Osteoblast (primary cell): ENCODE data around the gene FHIT. TPM values are rescaled to one million over a fixed set of nuclear protein-coding genes. Genes with fewer than 3 reads are reported as not detected.

Source experiments
- DNase-seq: peaks from one replicate; pipeline ENCODE4 v3.0.0; 2011; ENCODE audit warnings: low spot score, mixed read lengths; ENCODE audit not compliant: insufficient read length; ENCODE audit errors: missing footprints
- H2AFZ ChIP-seq: 2 replicates; pipeline ENCODE4 v1.6.0; 2011; ENCODE audit warnings: mild to moderate bottlenecking, low read length
- H3K27ac ChIP-seq: 2 replicates; pipeline ENCODE4 v1.5.1; 2011; ENCODE audit warnings: mild to moderate bottlenecking, low read depth, low read length, moderate library complexity
- H3K27me3 ChIP-seq: 2 replicates; pipeline ENCODE4 v1.6.0; 2012; ENCODE audit warnings: mild to moderate bottlenecking, control low read depth, inconsistent platforms, low read length, moderate library complexity; ENCODE audit not compliant: insufficient read depth
- H3K36me3 ChIP-seq: 2 replicates; pipeline ENCODE4 v1.5.1; 2011; ENCODE audit warnings: mild to moderate bottlenecking, low read length, control low read depth, moderate library complexity; ENCODE audit not compliant: insufficient read depth
- H3K4me1 ChIP-seq: 2 replicates; pipeline ENCODE4 v1.5.1; 2011; ENCODE audit warnings: mild to moderate bottlenecking, low read length, control low read depth, moderate library complexity; ENCODE audit not compliant: insufficient read depth
- H3K4me2 ChIP-seq: 2 replicates; pipeline ENCODE4 v1.6.0; 2011; ENCODE audit warnings: mild to moderate bottlenecking, low read length; ENCODE audit not compliant: insufficient read depth
- H3K4me3 ChIP-seq: fragments of 200-600 bp; sonication (generic); 3 replicates; pipeline ENCODE4 v1.5.1; 2012; ENCODE audit warnings: mild to moderate bottlenecking, low read length, inconsistent platforms; ENCODE audit not compliant: insufficient read depth
- H3K79me2 ChIP-seq: 2 replicates; pipeline ENCODE4 v1.6.0; 2012; ENCODE audit warnings: mild to moderate bottlenecking, low read length, control low read depth, inconsistent platforms; ENCODE audit not compliant: insufficient read depth
- H3K9me3 ChIP-seq: 2 replicates; pipeline ENCODE4 v1.5.1; 2011; ENCODE audit warnings: low read depth, low read length, control low read depth
- H4K20me1 ChIP-seq: 2 replicates; pipeline ENCODE4 v1.6.0; 2012; ENCODE audit warnings: mild to moderate bottlenecking, low read length, control low read depth; ENCODE audit not compliant: insufficient read depth
- CTCF ChIP-seq: IDR thresholded peaks from 2 replicates; pipeline ENCODE4 v1.5.1; 2011; ENCODE audit warnings: mild to moderate bottlenecking, low read depth, low read length, moderate library complexity; ENCODE audit errors: extremely low read depth
- total RNA-seq: library from RNA; depleted of rRNA; stranded (reverse); fragments of >200 nt; gene quantifications from 2 replicates; pipeline ENCODE4 v1.2.3, GENCODE V29; 2012

The FHIT gene
- total RNA-seq, 1 donor = 3.3 TPM

DNA sequence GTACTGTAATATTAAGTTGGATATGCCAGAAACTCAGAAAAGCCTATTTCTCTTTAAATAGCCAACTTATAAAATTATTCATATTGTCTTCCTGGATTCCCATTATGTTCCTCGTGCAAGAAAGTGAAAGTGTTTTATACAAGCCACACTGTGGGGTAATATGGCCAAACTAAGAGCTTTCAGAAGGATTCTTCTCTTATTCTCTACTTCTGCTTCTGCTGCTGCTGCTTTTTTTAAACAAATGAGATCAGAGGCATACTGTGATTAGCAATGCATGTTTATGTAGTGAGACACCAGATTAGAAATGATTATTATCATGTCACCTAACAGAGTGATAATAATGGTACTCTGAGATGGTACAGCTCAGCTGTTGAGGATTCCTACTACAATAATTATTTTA, 1174.9 kb downstream of the FHIT start:
- no peaks in the 10 kb centered on the region for H4K20me1 ChIP-seq
- no peaks in the 10 kb centered on the region for H3K9me3 ChIP-seq
- no peak overlapping the region for H2AFZ ChIP-seq
- no peaks in the 10 kb centered on the region for H3K79me2 ChIP-seq
- no peaks in the 10 kb centered on the region for H3K36me3 ChIP-seq
- H3K27me3 ChIP-seq = no peaks in the 10 kb centered on the region
- H3K4me3 ChIP-seq = peak overlapping the region; percentile 29
- no peak for DNase-seq
- H3K27ac ChIP-seq = no peak overlapping the region
- H3K4me2 ChIP-seq = peak overlapping the region; percentile 36
- H3K4me1 ChIP-seq = no peaks in the 10 kb centered on the region
- TF ChIP-seq CTCF = no peak

DNA sequence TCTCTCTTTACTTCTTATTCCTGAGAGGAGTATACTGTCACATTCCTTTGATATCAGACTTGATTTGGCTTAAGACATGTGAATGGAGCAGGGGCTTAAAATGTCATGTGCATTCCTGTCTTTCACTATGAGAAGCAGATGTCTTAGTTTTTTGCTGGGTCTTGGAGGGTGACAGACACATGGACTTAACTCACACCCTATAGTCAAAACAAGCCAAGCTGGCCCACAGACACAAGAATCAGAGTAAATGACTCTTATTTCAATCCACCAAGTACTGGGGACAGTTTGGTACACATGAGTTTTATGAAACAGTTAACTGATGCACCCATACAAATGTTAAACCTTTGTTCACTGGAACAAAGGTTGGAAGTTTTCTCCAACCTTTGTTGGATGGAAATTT, 1177.3 kb downstream of the FHIT start:
- Histone ChIP-seq H3K36me3 (no peaks in the 10 kb centered on the region), H3K4me2 (no peak overlapping the region), H2AFZ (no peak overlapping the region), H3K27ac (no peak overlapping the region), H3K9me3 (no peaks in the 10 kb centered on the region), H4K20me1 (no peaks in the 10 kb centered on the region), H3K4me3 (no peak overlapping the region), H3K4me1 (no peaks in the 10 kb centered on the region), H3K27me3 (no peaks in the 10 kb centered on the region), H3K79me2 (no peaks in the 10 kb centered on the region)
- TF ChIP-seq CTCF = no peak
- no peak for DNase-seq

DNA sequence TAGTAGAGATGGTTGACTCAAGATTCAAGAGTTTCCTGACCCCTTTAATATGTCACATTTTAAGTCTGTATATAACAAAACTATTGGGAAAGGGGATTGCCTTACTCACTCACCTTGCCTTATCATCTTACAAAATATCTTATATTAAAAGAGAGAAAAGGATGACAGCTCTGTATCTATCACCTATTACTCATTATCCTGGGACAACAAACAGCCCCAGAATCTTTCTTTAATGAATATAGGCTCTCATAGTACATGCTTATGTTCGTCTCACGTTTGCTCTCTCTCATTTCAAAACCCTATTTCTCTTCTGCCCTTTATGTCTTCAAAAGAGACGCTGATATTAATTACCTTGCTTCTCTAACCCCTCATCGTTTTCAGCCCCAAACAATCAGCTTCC, 1178.0 kb downstream of the FHIT start:
- H3K27me3 ChIP-seq = no peaks in the 10 kb centered on the region
- TF ChIP-seq CTCF = no peak
- H3K36me3 ChIP-seq = no peaks in the 10 kb centered on the region
- no peak overlapping the region for H2AFZ ChIP-seq
- no peaks in the 10 kb centered on the region for H3K9me3 ChIP-seq
- no peak for DNase-seq
- H4K20me1 ChIP-seq = no peaks in the 10 kb centered on the region
- H3K4me3 ChIP-seq = no peak overlapping the region
- H3K27ac ChIP-seq = no peak overlapping the region
- no peaks in the 10 kb centered on the region for H3K4me1 ChIP-seq
- no peaks in the 10 kb centered on the region for H3K79me2 ChIP-seq
- no peak overlapping the region for H3K4me2 ChIP-seq

GRCh38 chr3:60070366-60070765, 1180.9 kb downstream of the FHIT start:
- Histone ChIP-seq H3K4me2 (no peak overlapping the region), H3K27me3 (no peaks in the 10 kb centered on the region), H3K27ac (no peak overlapping the region), H2AFZ (no peak overlapping the region), H3K79me2 (no peaks in the 10 kb centered on the region), H3K4me1 (no peaks in the 10 kb centered on the region), H3K36me3 (no peaks in the 10 kb centered on the region), H3K9me3 (no peaks in the 10 kb centered on the region), H4K20me1 (no peaks in the 10 kb centered on the region), H3K4me3 (no peak overlapping the region)
- no peak for DNase-seq
- no peak for TF ChIP-seq CTCF
